SK-N-MC (cell line): Measurements from ENCODE around the gene ANKRD18A.

Experiments used
- EZH2 ChIP-seq: fragments of 200-600 bp; sonication (generic); IDR thresholded peaks from one replicate; pipeline ENCODE4 v1.6.1; 2017; ENCODE audit warnings: antibody characterized with exemption
- FOXP2 ChIP-seq: optimal IDR thresholded peaks from 2 replicates; pipeline ENCODE3; 2011; ENCODE audit warnings: mild to moderate bottlenecking, moderate library complexity; ENCODE audit not compliant: insufficient read depth; ENCODE audit errors: extremely low read length, control extremely low read depth
- POLR2AphosphoS5 ChIP-seq: IDR thresholded peaks from 2 replicates; pipeline ENCODE4 v1.6.1; 2012; ENCODE audit warnings: mild to moderate bottlenecking, low read depth, low read length, borderline replicate concordance

GRCh38 chr9:38526591-38526990 is 93.8 kb downstream of the ANKRD18A start:
- TF ChIP-seq POLR2AphosphoS5 (no peak), EZH2 (no peak), FOXP2 (no peak)
